Lung (tissue), 12 donors: ENCODE data around the gene WDR33. TPM values are rescaled to one million over a fixed set of nuclear protein-coding genes. Genes with fewer than 3 reads are reported as not detected.

Experiments used
- ATAC-seq: fragments of 200-7000 bp; cut with Tn5 transposase; one replicate; pipeline ENCODE4 v1.9.1; 2020; ENCODE audit warnings: moderate number of reproducible peaks; ENCODE audit not compliant: insufficient read depth, low FRiP score
- DNase-seq, 3 donors: peaks; one replicate each; pipeline ENCODE4 v3.0.0-alpha.2; 2013 to 2017
- H3K27ac ChIP-seq, 2 donors: one replicate each; pipeline ENCODE4 v1.5.1; 2013; ENCODE audit warnings: mild to moderate bottlenecking in 2 of 2, moderate library complexity in 2 of 2, control low read depth in 1 of 2, inconsistent platforms in 1 of 2, low read depth in 1 of 2, low read length in 1 of 2
- H3K27me3 ChIP-seq, 3 donors: one replicate each; pipeline ENCODE4 v1.5.1; 2013; ENCODE audit warnings: low read length in 2 of 3; ENCODE audit not compliant: control insufficient read depth in 3 of 3, insufficient read depth in 3 of 3
- H3K36me3 ChIP-seq, 4 donors: one replicate each; pipeline ENCODE4 v1.5.1; 2013; ENCODE audit warnings: low read length in 4 of 4, mild to moderate bottlenecking in 1 of 4, moderate library complexity in 1 of 4; ENCODE audit not compliant: control insufficient read depth in 4 of 4, insufficient read depth in 4 of 4
- H3K4me1 ChIP-seq, 5 donors: one replicate each; pipeline ENCODE4 v1.5.1; 2013; ENCODE audit warnings: low read length in 5 of 5, mild to moderate bottlenecking in 2 of 5, moderate library complexity in 1 of 5; ENCODE audit not compliant: control insufficient read depth in 5 of 5, insufficient read depth in 5 of 5
- H3K4me3 ChIP-seq: one replicate; pipeline ENCODE4 v1.5.1; 2013; ENCODE audit warnings: mild to moderate bottlenecking, control low read depth, moderate library complexity
- H3K9ac ChIP-seq, 2 donors: one replicate each; pipeline ENCODE4 v1.5.1; 2013; ENCODE audit warnings: low read length in 2 of 2, control low read depth in 1 of 2; ENCODE audit not compliant: insufficient read depth in 1 of 2
- H3K9me3 ChIP-seq, 4 donors: one replicate each; pipeline ENCODE4 v1.5.1; 2013; ENCODE audit warnings: low read length in 3 of 4, mild to moderate bottlenecking in 1 of 4, moderate library complexity in 1 of 4; ENCODE audit not compliant: control insufficient read depth in 4 of 4, insufficient read depth in 3 of 4
- WGBS, 2 donors: extraction: QIAGEN DNeasy Blood & Tissue Kit; methylation state at CpG; one replicate each; pipeline ENCODE4 v1.1.7; 2013; 5-methylcytosine and 5-hydroxymethylcytosine counted together
- polyA plus RNA-seq, 2 donors: library from polyadenylated mRNA; stranded (reverse); fragments of 200-250 nt; gene quantifications; one replicate each; pipeline ENCODE4 v1.2.1, GENCODE V29; 2013
- total RNA-seq, 2 donors: library from RNA; depleted of rRNA in 1 of 2; stranded (reverse); fragments of >200 nt in 1 of 2; gene quantifications; one replicate each; pipeline ENCODE4 v1.2.1, GENCODE V29; 2014 to 2021
- TF ChIP-seq, protein P1 (sequence below): IDR thresholded peaks from 2 replicates; pipeline ENCODE4 v1.5.1; 2012; ENCODE audit warnings: mild to moderate bottlenecking; ENCODE audit errors: control extremely low read depth, extremely low read depth
- donor health status: control.
- donor health status: control.
- donor health status: Bipolar disorder and iron deficiency.
- donor health status: healthy.
- donor health status: DM: yes; HTN: yes; CAD: no.

Gene WDR33
- total and polyA plus RNA-seq, 4 donors: 11.6 to 93.0 (median 29.2) TPM

- Histone ChIP-seq H3K9me3 (no peaks in the 10 kb centered on the region), H3K36me3 (peaks cover 17 to 31% (median 27%) of the 10 kb centered on the region in 4 donors), H3K27ac (peak overlapping the region in 1 of 2 donors; percentile 80), H3K4me1 (peaks cover 0 to 23% (median 3%) of the 10 kb centered on the region in 5 donors), H3K27me3 (no peaks in the 10 kb centered on the region), H3K4me3 (no peak overlapping the region), H3K9ac (no peak overlapping the region)
- DNase-seq (no peak), ATAC-seq (no peak)
- WGBS, 2 donors: 86 to 88% methylated on average over 2 of the region's 2 CpGs
- TF ChIP-seq, protein P1, sequence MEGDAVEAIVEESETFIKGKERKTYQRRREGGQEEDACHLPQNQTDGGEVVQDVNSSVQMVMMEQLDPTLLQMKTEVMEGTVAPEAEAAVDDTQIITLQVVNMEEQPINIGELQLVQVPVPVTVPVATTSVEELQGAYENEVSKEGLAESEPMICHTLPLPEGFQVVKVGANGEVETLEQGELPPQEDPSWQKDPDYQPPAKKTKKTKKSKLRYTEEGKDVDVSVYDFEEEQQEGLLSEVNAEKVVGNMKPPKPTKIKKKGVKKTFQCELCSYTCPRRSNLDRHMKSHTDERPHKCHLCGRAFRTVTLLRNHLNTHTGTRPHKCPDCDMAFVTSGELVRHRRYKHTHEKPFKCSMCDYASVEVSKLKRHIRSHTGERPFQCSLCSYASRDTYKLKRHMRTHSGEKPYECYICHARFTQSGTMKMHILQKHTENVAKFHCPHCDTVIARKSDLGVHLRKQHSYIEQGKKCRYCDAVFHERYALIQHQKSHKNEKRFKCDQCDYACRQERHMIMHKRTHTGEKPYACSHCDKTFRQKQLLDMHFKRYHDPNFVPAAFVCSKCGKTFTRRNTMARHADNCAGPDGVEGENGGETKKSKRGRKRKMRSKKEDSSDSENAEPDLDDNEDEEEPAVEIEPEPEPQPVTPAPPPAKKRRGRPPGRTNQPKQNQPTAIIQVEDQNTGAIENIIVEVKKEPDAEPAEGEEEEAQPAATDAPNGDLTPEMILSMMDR: no peak
Measured at GRCh38 chr2:127721978-127722355, 89.0 kb downstream of the WDR33 start.

DNA sequence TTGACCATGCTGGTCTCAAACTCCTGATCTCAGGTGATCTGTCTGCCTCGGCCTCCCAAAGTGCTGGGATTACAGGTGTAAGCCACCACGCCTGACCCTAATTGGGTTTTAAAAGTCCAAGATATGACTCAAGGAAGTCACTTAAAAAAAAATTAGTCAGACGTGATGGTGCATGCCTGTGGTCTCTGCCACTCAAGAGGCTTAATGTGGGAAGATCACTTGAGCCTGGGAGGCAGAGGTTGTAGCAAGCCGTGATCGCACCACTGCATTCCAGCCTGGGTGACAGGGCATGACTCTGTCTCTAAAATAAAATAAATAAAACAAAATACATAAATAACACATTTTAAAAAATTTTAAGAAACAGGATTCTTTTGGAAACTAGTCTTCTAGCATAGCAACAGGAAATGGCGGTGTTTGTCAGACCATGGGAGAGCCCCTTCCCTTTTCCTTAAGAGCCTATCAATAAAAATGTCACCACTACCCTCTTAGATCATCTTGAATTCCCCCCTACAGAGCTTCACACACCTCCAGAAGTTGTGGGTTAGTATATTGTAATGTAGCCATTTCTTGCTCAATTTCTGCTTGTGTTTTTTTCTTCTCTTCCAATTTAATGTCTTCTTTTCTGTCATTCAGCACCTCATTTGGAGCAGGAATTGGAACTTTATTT lies 89.5 kb downstream of the WDR33 start:
- H3K36me3 ChIP-seq: peaks cover 17 to 36% (median 26%) of the 10 kb centered on the region in 4 donors
- H3K9me3 ChIP-seq: no peaks in the 10 kb centered on the region
- H3K4me1 ChIP-seq: peaks cover 0 to 23% (median 3%) of the 10 kb centered on the region in 5 donors
- DNase-seq (peak in 1 of 3 donors; percentile 31), ATAC-seq (peak; percentile 58)
- 83 to 93% methylated on average over 6 of the region's 6 CpGs for WGBS, 2 donors
- H3K27me3 ChIP-seq: no peaks in the 10 kb centered on the region
- no peak overlapping the region for H3K9ac ChIP-seq
- peak overlapping the region in 1 of 2 donors; percentile 80 for H3K27ac ChIP-seq
- TF ChIP-seq, protein P1: no peak
- no peak overlapping the region for H3K4me3 ChIP-seq

GRCh38 chr2:127719301-127720218 lies 91.4 kb downstream of the WDR33 start:
- no peak overlapping the region for H3K4me3 ChIP-seq
- no peaks in the 10 kb centered on the region for H3K27me3 ChIP-seq
- peaks cover 0 to 19% (median 3%) of the 10 kb centered on the region in 5 donors for H3K4me1 ChIP-seq
- no peak overlapping the region for H3K27ac ChIP-seq
- WGBS, 2 donors: 97% methylated on average over 13 of the region's 13 CpGs
- TF ChIP-seq, protein P1: no peak
- ATAC-seq (no peak), DNase-seq (no peak)
- H3K9me3 ChIP-seq: no peaks in the 10 kb centered on the region
- no peak overlapping the region for H3K9ac ChIP-seq
- peaks cover 23 to 39% (median 25%) of the 10 kb centered on the region in 4 donors for H3K36me3 ChIP-seq
